Endometrial microvascular endothelial cells (primary cell): ENCODE data around the gene CTAG2. TPM values are rescaled to one million over a fixed set of nuclear protein-coding genes. Genes with fewer than 3 reads are reported as not detected.

Experiments
- in situ Hi-C: cut with HindIII; loops from 2 replicates; pipeline ENCODE4 v1.10.0; 2017; ENCODE audit warnings: low sequenced_read_pairs, low pct_unique_long_range_greater_than_20kb; ENCODE audit errors: inconsistent ontology term
- total RNA-seq: library from RNA; depleted of rRNA; stranded (reverse); fragments of >200 nt; gene quantifications from one replicate; pipeline ENCODE4 v1.2.3, GENCODE V29; 2015; ENCODE audit errors: inconsistent ontology term

The CTAG2 gene
- total RNA-seq, 1 donor from 2014 or later, result not detected

GRCh38 chrX:154602766-154603437 lies 50.5 kb downstream of the CTAG2 start:
- in situ Hi-C loops, result no loop called here

DNA sequence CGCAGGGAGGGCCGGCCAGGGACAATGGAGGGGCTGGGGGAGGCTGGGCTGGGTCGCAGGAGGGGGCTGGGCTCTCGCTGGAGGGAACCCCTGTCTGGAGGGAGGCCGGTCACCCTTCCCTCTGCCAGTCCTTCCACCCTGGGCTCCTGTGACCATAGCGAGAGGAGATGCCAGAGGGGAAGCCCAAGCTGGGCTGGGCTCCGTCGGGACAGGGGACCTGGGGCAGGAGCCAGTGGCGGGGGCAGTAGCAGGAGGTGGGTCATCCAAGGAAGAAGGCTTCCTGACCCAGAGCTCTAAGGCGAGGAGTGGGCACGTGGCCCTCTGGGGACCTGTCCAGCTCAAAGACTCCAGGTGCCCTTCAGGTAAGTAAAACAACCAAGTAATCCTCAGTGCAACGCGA lies 51.2 kb downstream of the CTAG2 start:
- in situ Hi-C loops, result no loop called here

Other genes with a start within 250 kb of the CTAG2 start
- 138 TPM for gene DNASE1L1, start 244.3 kb downstream of the CTAG2 start, total RNA-seq
- 36.1 TPM for gene TAFAZZIN, start 242.0 kb downstream of the CTAG2 start, total RNA-seq
- 108 TPM for gene ATP6AP1, start 224.9 kb downstream of the CTAG2 start, total RNA-seq
- 110 TPM for gene GDI1, start 216.4 kb downstream of the CTAG2 start, total RNA-seq
- gene FAM50A, start 209.4 kb downstream of the CTAG2 start, total RNA-seq, result 34.3 TPM
- 8.9 TPM for gene PLXNA3, start 195.3 kb downstream of the CTAG2 start, total RNA-seq
- gene LAGE3, start 174.3 kb downstream of the CTAG2 start, total RNA-seq, result 30.1 TPM
- gene UBL4A, start 167.0 kb downstream of the CTAG2 start, total RNA-seq, result 59.1 TPM
- 33.6 TPM for gene SLC10A3, start 162.9 kb downstream of the CTAG2 start, total RNA-seq
- gene FAM3A, start 137.3 kb downstream of the CTAG2 start, total RNA-seq, result 44.4 TPM
- gene G6PD, start 106.7 kb downstream of the CTAG2 start, total RNA-seq, result 85.4 TPM
- 27.7 TPM for gene IKBKG, start 106.0 kb downstream of the CTAG2 start, total RNA-seq
- gene CTAG1A, start 68.4 kb downstream of the CTAG2 start, total RNA-seq, result not detected
- gene CTAG1B, start 34.3 kb downstream of the CTAG2 start, total RNA-seq, result not detected
- gene GAB3, start 97.5 kb upstream of the CTAG2 start, total RNA-seq, result 4.3 TPM
- 56.6 TPM for gene DKC1, start 109.3 kb upstream of the CTAG2 start, total RNA-seq
- gene MPP1, start 151.9 kb upstream of the CTAG2 start, total RNA-seq, result 37.1 TPM
- gene SMIM9, start 181.1 kb upstream of the CTAG2 start, total RNA-seq, result not detected
- gene F8A1, start 232.8 kb upstream of the CTAG2 start, total RNA-seq, result 8.4 TPM